HCT116 (cell line): ENCODE data around the gene DYNLT2B. TPM values are rescaled to one million over a fixed set of nuclear protein-coding genes. Genes with fewer than 3 reads are reported as not detected.

ENCODE experiments used
- ATAC-seq: fragments of 200-7000 bp; cut with Tn5 transposase; 2 replicates; pipeline ENCODE4 v1.9.1; 2020; ENCODE audit warnings: mild to moderate bottlenecking, moderate library complexity
- BruUV-seq: library from RNA; stranded (reverse); fragments of 400-500 nt; replicated peaks from 2 replicates; lab custom pipeline; 2021; lab: Mats Ljungman, UMichigan
- CTCF ChIA-PET: fragments of 300-600 bp; sonication (Branson Sonifier 250); formaldehyde crosslinking; loops from one replicate; lab custom pipeline; 2021; ENCODE audit warnings: antibody characterized with exemption; lab: Charles Lee
- POLR2A ChIA-PET: fragments of 300-600, 350-600 bp; sonication (Branson Sonifier 250); formaldehyde crosslinking; loops from one replicate; lab custom pipeline; 2021; ENCODE audit warnings: antibody characterized with exemption; lab: Charles Lee
- RAD21 ChIA-PET, 2 experiments: fragments of 300-600 bp; sonication (Branson Sonifier 250); formaldehyde crosslinking; loops; one replicate each; lab custom pipeline; 2023; ENCODE audit warnings: low total read pairs in 2 of 2; ENCODE audit not compliant: uncharacterized antibody in 2 of 2, unreplicated experiment in 2 of 2, low non-redundant PET in 1 of 2; lab: Charles Lee
- DNase-seq: peaks from one replicate; pipeline ENCODE4 v3.0.0-alpha.2; 2010; ENCODE audit warnings: low read depth, low spot score
- H2AFZ ChIP-seq: fragments of 200-600 bp; shearing (Covaris generic), sonication (generic); 2 replicates; pipeline ENCODE4 v1.6.1; 2017; ENCODE audit warnings: low read depth, mixed run types, mixed read lengths, antibody characterized with exemption, low read length; ENCODE audit not compliant: poor library complexity, severe bottlenecking
- H3K27ac ChIP-seq: 2 replicates; pipeline ENCODE4 v1.5.1; 2012; ENCODE audit warnings: low read depth, low read length
- H3K27me3 ChIP-seq: fragments of 200-600 bp; sonication (generic); 2 replicates; pipeline ENCODE4 v1.6.1; 2016; ENCODE audit warnings: mixed run types, low read length, mixed read lengths; ENCODE audit not compliant: insufficient read depth
- H3K36me3 ChIP-seq, 2 experiments: fragments of 200-500 bp in 1 of 2; fragments of 200-600 bp in 1 of 2; sonication (Bioruptor generic) in 1 of 2; sonication (generic) in 1 of 2; 2 replicates each; pipeline versions ENCODE4 v1.5.1 to v1.6.1; 2014 to 2016; ENCODE audit warnings: low read length in 2 of 2, inconsistent platforms in 1 of 2, mixed read lengths in 1 of 2, mixed run types in 1 of 2; ENCODE audit not compliant: insufficient read depth in 2 of 2, control insufficient read depth in 1 of 2
- H3K4me1 ChIP-seq, 2 experiments: fragments of 200-600 bp in 1 of 2; sonication (generic) in 1 of 2; 2 replicates each; pipeline versions ENCODE4 v1.5.1 to v1.6.1; 2012 to 2017; ENCODE audit warnings: low read length in 2 of 2, inconsistent platforms in 1 of 2, mild to moderate bottlenecking in 1 of 2, mixed read lengths in 1 of 2, mixed run types in 1 of 2, moderate library complexity in 1 of 2; ENCODE audit not compliant: insufficient read depth in 2 of 2, control insufficient read depth in 1 of 2
- H3K4me2 ChIP-seq: fragments of 200-600 bp; sonication (generic); 2 replicates; pipeline ENCODE4 v1.6.1; 2017; ENCODE audit warnings: mixed run types, low read length, mixed read lengths
- H3K4me3 ChIP-seq, 2 experiments: fragments of 200-600 bp in 1 of 2; sonication (generic) in 1 of 2; replicated peaks in 1 of 2; 2 replicates each; pipeline ENCODE4 v1.5.1; 2011 to 2016; ENCODE audit warnings: low read length in 2 of 2, control low read depth in 1 of 2, low read depth in 1 of 2, mild to moderate bottlenecking in 1 of 2, mixed read lengths in 1 of 2, mixed run types in 1 of 2
- H3K79me2 ChIP-seq: fragments of 200-600 bp; sonication (generic); 2 replicates; pipeline ENCODE4 v1.6.1; 2017; ENCODE audit warnings: mild to moderate bottlenecking, mixed run types, low read length, moderate library complexity, mixed read lengths; ENCODE audit not compliant: insufficient read depth
- H3K9ac ChIP-seq: fragments of 200-600 bp; sonication (generic); 2 replicates; pipeline ENCODE4 v1.6.1; 2016; ENCODE audit warnings: low read length, mixed read lengths
- H3K9me2 ChIP-seq: fragments of 200-600 bp; sonication (generic), shearing (Covaris generic); 2 replicates; pipeline ENCODE4 v1.6.1; 2017; ENCODE audit warnings: mixed run types, mild to moderate bottlenecking, moderate library complexity; ENCODE audit not compliant: insufficient read depth
- H3K9me3 ChIP-seq, 2 experiments: fragments of 200-500 bp in 1 of 2; fragments of 200-600 bp in 1 of 2; sonication (Bioruptor generic) in 1 of 2; sonication (generic) in 1 of 2; 2 replicates each; pipeline ENCODE4 v1.6.1; 2014 to 2017; ENCODE audit warnings: low read length in 2 of 2, mixed read lengths in 2 of 2, inconsistent platforms in 1 of 2, low read depth in 1 of 2, mild to moderate bottlenecking in 1 of 2, mixed run types in 1 of 2, moderate library complexity in 1 of 2; ENCODE audit not compliant: control insufficient read depth in 1 of 2, insufficient read depth in 1 of 2
- H4K20me1 ChIP-seq: fragments of 200-600 bp; sonication (generic), shearing (Covaris generic); 2 replicates; pipeline ENCODE4 v1.6.1; 2017; ENCODE audit warnings: mixed run types, mild to moderate bottlenecking, moderate library complexity; ENCODE audit not compliant: insufficient read depth
- CEBPB ChIP-seq: IDR thresholded peaks from 2 replicates; pipeline ENCODE4 v1.6.1; 2012; ENCODE audit warnings: low read depth
- EGR1 ChIP-seq: IDR thresholded peaks from 2 replicates; pipeline ENCODE4 v1.6.1; 2012; ENCODE audit warnings: low read depth
- FOSL1 ChIP-seq: IDR thresholded peaks from 2 replicates; pipeline ENCODE4 v1.6.1; 2012; ENCODE audit warnings: low read depth
- POLR2A ChIP-seq: IDR thresholded peaks from 2 replicates; pipeline ENCODE4 v1.7.0; 2011; ENCODE audit warnings: borderline replicate concordance; ENCODE audit not compliant: insufficient read depth, insufficient read length; ENCODE audit errors: extremely low read depth
- RAD21 ChIP-seq: IDR thresholded peaks from 2 replicates; pipeline ENCODE4 v1.6.1; 2012; ENCODE audit warnings: low read depth, mild to moderate bottlenecking
- YY1 ChIP-seq: IDR thresholded peaks from 2 replicates; pipeline ENCODE4 v1.6.1; 2011; ENCODE audit warnings: low read length, low read depth, moderate library complexity, mild to moderate bottlenecking; ENCODE audit not compliant: insufficient replicate concordance; ENCODE audit errors: extremely low read depth
- ZBTB33 ChIP-seq: IDR thresholded peaks from 2 replicates; pipeline ENCODE4 v1.6.1; 2011; ENCODE audit warnings: mild to moderate bottlenecking, low read length, moderate library complexity; ENCODE audit not compliant: insufficient replicate concordance; ENCODE audit errors: extremely low read depth
- intact Hi-C: fragments of 100-400 bp; cut with micrococcal nuclease; formaldehyde crosslinking; loops from 2 replicates; pipeline ENCODE4 v1.10.0; 2022
- total RNA-seq: library from RNA; stranded (reverse); gene quantifications from one replicate; pipeline ENCODE4 v1.2.1, GENCODE V29; 2021; ENCODE audit not compliant: unreplicated experiment

Gene DYNLT2B
- total RNA-seq, 1 experiment from 2014 or later, result 9.7 TPM

GRCh38 chr3:196323016-196323415, 5.0 kb upstream of the DYNLT2B start:
- Histone ChIP-seq H3K27ac (no peak overlapping the region), H3K79me2 (no peaks in the 10 kb centered on the region), H4K20me1 (no peaks in the 10 kb centered on the region), H2AFZ (no peak overlapping the region), H3K9me2 (no peaks in the 10 kb centered on the region), H3K4me1 (peaks cover 5 to 21% of the 10 kb centered on the region in 2 experiments; a peak in 3 of 4 replicates), H3K9me3 (no peaks in the 10 kb centered on the region), H3K4me3 (no peak overlapping the region), H3K27me3 (no peaks in the 10 kb centered on the region), H3K9ac (no peak overlapping the region), H3K4me2 (no peak overlapping the region), H3K36me3 (no peaks in the 10 kb centered on the region)
- RAD21 ChIA-PET, result no interaction called here
- no peak for TF ChIP-seq YY1
- no peak for TF ChIP-seq FOSL1
- TF ChIP-seq RAD21, result no peak
- BruUV-seq, result no TSS peak
- no peak for DNase-seq
- POLR2A ChIA-PET, result no interaction called here
- CTCF ChIA-PET, result no interaction called here
- intact Hi-C loops, result no loop called here
- no peak for ATAC-seq

- H4K20me1 ChIP-seq, result no peaks in the 10 kb centered on the region
- peaks cover 13% of the 10 kb centered on the region for H3K79me2 ChIP-seq
- no peak overlapping the region for H3K4me3 ChIP-seq
- ATAC-seq (no peak), DNase-seq (no peak)
- no peaks in the 10 kb centered on the region for H3K9me3 ChIP-seq
- no peak overlapping the region for H2AFZ ChIP-seq
- H3K9me2 ChIP-seq, result no peaks in the 10 kb centered on the region
- ChIA-PET RAD21 (no interaction called here), CTCF (no interaction called here)
- intact Hi-C loops, result loop anchor here (1.0 kb wide), 1 partner anchor 32 kb away; no protein-coding TSS in a partner anchor
- H3K9ac ChIP-seq, result no peak overlapping the region
- H3K27ac ChIP-seq, result no peak overlapping the region
- no peaks in the 10 kb centered on the region for H3K27me3 ChIP-seq
- H3K36me3 ChIP-seq, result no peaks in the 10 kb centered on the region
- TF ChIP-seq EGR1 (no peak), CEBPB (no peak), ZBTB33 (no peak), POLR2A (no peak)
- TF ChIP-seq, all 23 proteins: peak for 0
- POLR2A ChIA-PET, result no interaction called here
- Histone ChIP-seq H3K4me1 (peaks cover 5 to 28% of the 10 kb centered on the region in 2 experiments; a peak in 3 of 4 replicates), H3K4me2 (no peak overlapping the region)
- BruUV-seq, result no TSS peak
Observed at GRCh38 chr3:196321162-196321561, 3.1 kb upstream of the DYNLT2B start.
